Natural killer cell (primary cell): Measurements from ENCODE around the gene ZIC1. TPM values are rescaled to one million over a fixed set of nuclear protein-coding genes. Genes with fewer than 3 reads are reported as not detected.
A peak's percentile ranks its signal among the peaks of the same experiment; 100 is the strongest.

Source experiments
- ATAC-seq, 3 donors: fragments of 150-1000 bp in 2 of 3; fragments of 200-7000 bp in 1 of 3; cut with Tn5 transposase; 1 replicate in 1 of 3; 2 replicates in 2 of 3; pipeline ENCODE4 v1.10.0; 2021; ENCODE audit warnings: mild to moderate bottlenecking in 2 of 3, moderate library complexity in 2 of 3
- DNase-seq, 2 donors: peaks; one replicate each; pipeline versions ENCODE4 v3.0.0 to v3.0.0-alpha.2; 2013 to 2021; ENCODE audit warnings: mixed read lengths in 1 of 2
- H3K27ac ChIP-seq: one replicate; pipeline ENCODE4 v1.5.1; 2013; ENCODE audit warnings: mild to moderate bottlenecking, low read length
- H3K27me3 ChIP-seq: one replicate; pipeline ENCODE4 v1.6.1; 2013; ENCODE audit warnings: low read length; ENCODE audit not compliant: control insufficient read depth, insufficient read depth
- H3K36me3 ChIP-seq: one replicate; pipeline ENCODE4 v1.6.1; 2013; ENCODE audit warnings: low read length; ENCODE audit not compliant: control insufficient read depth, insufficient read depth
- H3K4me1 ChIP-seq: one replicate; pipeline ENCODE4 v1.6.1; 2013; ENCODE audit warnings: low read length; ENCODE audit not compliant: control insufficient read depth, insufficient read depth
- H3K4me3 ChIP-seq: one replicate; pipeline ENCODE4 v1.5.1; 2013; ENCODE audit warnings: low read length
- H3K9me3 ChIP-seq: one replicate; pipeline ENCODE4 v1.6.1; 2013; ENCODE audit warnings: low read length; ENCODE audit not compliant: control insufficient read depth, insufficient read depth
- H3K27ac Mint-ChIP-seq, 2 donors: one replicate each; pipeline ENCODE4 v1.8.0; 2022; ENCODE audit warnings: mild to moderate bottlenecking in 2 of 2, mixed read lengths in 2 of 2, moderate library complexity in 1 of 2
- H3K27me3 Mint-ChIP-seq, 2 donors: one replicate each; pipeline ENCODE4 v1.8.0; 2022; ENCODE audit warnings: low read depth in 2 of 2, mixed read lengths in 2 of 2
- H3K36me3 Mint-ChIP-seq: one replicate; pipeline ENCODE4 v1.8.0; 2022; ENCODE audit warnings: mixed read lengths
- H3K4me1 Mint-ChIP-seq, 2 donors: one replicate each; pipeline ENCODE4 v1.8.0; 2022; ENCODE audit warnings: mixed read lengths in 2 of 2
- H3K4me3 Mint-ChIP-seq: one replicate; pipeline ENCODE4 v1.8.0; 2022; ENCODE audit warnings: mild to moderate bottlenecking, moderate library complexity, mixed read lengths
- H3K9me3 Mint-ChIP-seq, 2 donors: one replicate each; pipeline ENCODE4 v1.8.0; 2022; ENCODE audit warnings: mixed read lengths in 2 of 2
- CTCF ChIP-seq: fragments of 200-600 bp; IDR thresholded peaks from one replicate; pipeline ENCODE4 v1.8.0; 2022; ENCODE audit warnings: antibody characterized with exemption
- WGBS: methylation state at CpG from one replicate; pipeline ENCODE4 v1.1.7; 2013; ENCODE audit warnings: missing lambda C conversion rate; ENCODE audit not compliant: insufficient coverage; 5-methylcytosine and 5-hydroxymethylcytosine counted together
- intact Hi-C: fragments of 100-400 bp; cut with micrococcal nuclease; formaldehyde crosslinking; loops from one replicate; pipeline ENCODE4 v1.14.2; 2022
- total RNA-seq, 4 donors: library from RNA; stranded (reverse); fragments of 120-200 nt in 1 of 4; gene quantifications; one replicate each; pipeline versions ENCODE4 v1.2.3 to v1.2.4, GENCODE V29; 2013 to 2022

Gene ZIC1
- total RNA-seq, 3 donors from 2014 or later (not counting 1 experiment from before 2014, with no cell fraction given), result not detected

GRCh38 chr3:147361454-147362420, 47.4 kb upstream of the ZIC1 start:
- H3K36me3 Mint-ChIP-seq, result peaks cover 21% of the 10 kb centered on the region
- Histone ChIP-seq H3K9me3 (peaks cover 18% of the 10 kb centered on the region), H3K4me1 (no peaks in the 10 kb centered on the region), H3K4me3 (no peak overlapping the region), H3K27ac (no peak overlapping the region), H3K27me3 (peaks cover 24% of the 10 kb centered on the region), H3K36me3 (no peaks in the 10 kb centered on the region)
- peaks cover 5 to 16% of the 10 kb centered on the region in 2 donors for H3K9me3 Mint-ChIP-seq
- 14% methylated on average over 9 of the region's 12 CpGs for WGBS
- no peaks in the 10 kb centered on the region for H3K4me1 Mint-ChIP-seq
- ATAC-seq (no peak), DNase-seq (peak in 1 of 2 donors; percentile 9)
- TF ChIP-seq CTCF, result no peak
- no peak overlapping the region for H3K27ac Mint-ChIP-seq
- intact Hi-C loops, result no loop called here
- no peak overlapping the region for H3K4me3 Mint-ChIP-seq
- H3K27me3 Mint-ChIP-seq, result peaks cover 35 to 38% of the 10 kb centered on the region in 2 donors

GRCh38 chr3:147364771-147365170, 44.4 kb upstream of the ZIC1 start:
- no peaks in the 10 kb centered on the region for H3K36me3 ChIP-seq
- no peak overlapping the region for H3K4me3 Mint-ChIP-seq
- H3K36me3 Mint-ChIP-seq, result peaks cover 26% of the 10 kb centered on the region
- no peak for TF ChIP-seq CTCF
- no peak overlapping the region for H3K27ac Mint-ChIP-seq
- no peak overlapping the region for H3K4me3 ChIP-seq
- no peak for ATAC-seq
- H3K9me3 ChIP-seq, result peaks cover 3% of the 10 kb centered on the region
- no peaks in the 10 kb centered on the region for H3K4me1 Mint-ChIP-seq
- peaks cover 28 to 34% of the 10 kb centered on the region in 2 donors for H3K27me3 Mint-ChIP-seq
- H3K27ac ChIP-seq, result no peak overlapping the region
- peaks cover 8% of the 10 kb centered on the region for H3K27me3 ChIP-seq
- 45% methylated on average over 1 of the region's 1 CpG for WGBS
- H3K4me1 ChIP-seq, result no peaks in the 10 kb centered on the region
- no peak for DNase-seq
- intact Hi-C loops, result no loop called here
- peaks cover 8 to 16% of the 10 kb centered on the region in 2 donors for H3K9me3 Mint-ChIP-seq

GRCh38 chr3:147365196-147366115, 43.7 kb upstream of the ZIC1 start:
- Mint-ChIP-seq H3K27me3 (peaks cover 29 to 34% of the 10 kb centered on the region in 2 donors), H3K9me3 (peaks cover 8 to 16% of the 10 kb centered on the region in 2 donors), H3K27ac (no peak overlapping the region), H3K4me3 (no peak overlapping the region), H3K4me1 (no peaks in the 10 kb centered on the region), H3K36me3 (peaks cover 33% of the 10 kb centered on the region)
- intact Hi-C loops, result no loop called here
- peaks cover 13% of the 10 kb centered on the region for H3K27me3 ChIP-seq
- WGBS, result 58% methylated on average over 6 of the region's 6 CpGs
- H3K36me3 ChIP-seq, result no peaks in the 10 kb centered on the region
- TF ChIP-seq CTCF, result no peak
- no peak overlapping the region for H3K4me3 ChIP-seq
- DNase-seq (no peak), ATAC-seq (no peak)
- H3K27ac ChIP-seq, result no peak overlapping the region
- no peaks in the 10 kb centered on the region for H3K4me1 ChIP-seq
- H3K9me3 ChIP-seq, result peaks cover 3% of the 10 kb centered on the region
